HuH-7.5 (cell line): ENCODE data around the gene IRGQ.
"Not testable (repeated sequence)": the region's sequence is repeated elsewhere in the genome, so short reads cannot be mapped to it uniquely, and the experiment has no call there.

Source experiments
- DNase-seq: peaks from one replicate; pipeline ENCODE4 v3.0.0; 2011; ENCODE audit warnings: low spot score

The IRGQ gene

DNA sequence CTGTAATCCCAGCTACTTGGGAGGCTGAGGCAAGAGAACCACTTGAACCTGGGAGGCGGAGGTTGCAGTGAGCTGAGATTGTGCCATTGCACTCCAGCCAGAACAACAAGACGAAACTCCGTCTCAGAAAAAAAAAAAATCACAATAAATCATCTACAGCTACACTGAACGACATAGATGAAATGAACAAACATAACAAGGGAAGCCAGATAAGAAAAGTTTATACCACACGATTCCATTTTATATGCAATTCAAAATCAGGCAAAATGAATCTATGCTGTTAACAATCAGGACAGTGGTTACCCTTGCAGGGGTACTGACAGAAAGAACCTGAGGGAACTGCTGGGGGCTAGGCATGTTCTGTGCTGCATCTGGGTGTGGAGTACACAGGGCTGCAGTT lies 26.3 kb downstream of the IRGQ start:
- no peak for DNase-seq

DNA sequence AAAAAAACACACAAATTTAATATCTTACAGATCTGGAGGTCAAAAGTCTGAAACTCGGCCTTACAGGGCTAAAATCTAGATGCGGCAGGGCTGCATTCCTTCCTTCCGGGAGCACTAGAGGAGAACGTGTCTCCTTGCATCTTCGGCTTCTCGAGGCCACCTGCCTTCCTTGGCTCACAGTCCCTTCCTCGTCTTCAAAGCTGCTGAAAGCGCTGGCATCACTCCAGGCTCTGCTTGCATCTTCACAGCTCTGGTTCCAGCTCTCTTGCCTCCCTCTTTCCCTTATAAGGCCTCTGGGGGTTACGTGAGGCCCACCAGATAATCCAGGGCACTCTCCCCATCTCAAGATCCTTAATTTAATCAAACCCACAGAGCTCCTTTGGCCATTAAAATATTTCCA lies 31.1 kb downstream of the IRGQ start:
- DNase-seq: no peak

- DNase-seq: no peak
These were observed 32.0 kb downstream of the IRGQ start for GRCh38 chr19:43563816-43564457.

DNA sequence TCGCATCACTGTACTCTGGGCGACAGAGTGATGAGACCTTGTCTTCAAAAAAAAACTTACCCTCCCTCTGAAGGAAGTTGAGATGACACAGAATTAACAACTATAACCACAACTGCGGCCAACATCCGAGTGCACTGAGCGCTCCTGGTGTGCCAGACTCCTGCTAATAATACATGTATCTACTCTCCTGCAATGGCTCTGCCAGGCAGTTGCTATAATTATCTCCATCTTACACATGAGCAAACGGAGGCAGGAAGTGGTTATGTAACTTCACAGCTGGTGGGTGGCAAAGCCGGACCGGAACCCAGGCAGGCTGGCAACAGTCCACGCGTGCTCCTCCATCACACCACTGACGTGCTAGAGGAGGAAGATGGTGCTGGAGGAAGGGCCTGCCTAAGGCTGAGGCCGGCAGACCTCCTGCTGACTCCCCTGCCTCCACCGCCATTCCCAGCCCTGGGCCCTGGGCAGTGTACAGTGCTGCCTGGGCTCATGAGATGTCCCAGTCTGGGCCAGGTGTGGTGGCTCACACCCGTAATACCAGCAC lies 33.2 kb downstream of the IRGQ start:
- DNase-seq: no peak

- DNase-seq: no peak
These were observed 33.7 kb downstream of the IRGQ start for GRCh38 chr19:43562226-43562697.

DNA sequence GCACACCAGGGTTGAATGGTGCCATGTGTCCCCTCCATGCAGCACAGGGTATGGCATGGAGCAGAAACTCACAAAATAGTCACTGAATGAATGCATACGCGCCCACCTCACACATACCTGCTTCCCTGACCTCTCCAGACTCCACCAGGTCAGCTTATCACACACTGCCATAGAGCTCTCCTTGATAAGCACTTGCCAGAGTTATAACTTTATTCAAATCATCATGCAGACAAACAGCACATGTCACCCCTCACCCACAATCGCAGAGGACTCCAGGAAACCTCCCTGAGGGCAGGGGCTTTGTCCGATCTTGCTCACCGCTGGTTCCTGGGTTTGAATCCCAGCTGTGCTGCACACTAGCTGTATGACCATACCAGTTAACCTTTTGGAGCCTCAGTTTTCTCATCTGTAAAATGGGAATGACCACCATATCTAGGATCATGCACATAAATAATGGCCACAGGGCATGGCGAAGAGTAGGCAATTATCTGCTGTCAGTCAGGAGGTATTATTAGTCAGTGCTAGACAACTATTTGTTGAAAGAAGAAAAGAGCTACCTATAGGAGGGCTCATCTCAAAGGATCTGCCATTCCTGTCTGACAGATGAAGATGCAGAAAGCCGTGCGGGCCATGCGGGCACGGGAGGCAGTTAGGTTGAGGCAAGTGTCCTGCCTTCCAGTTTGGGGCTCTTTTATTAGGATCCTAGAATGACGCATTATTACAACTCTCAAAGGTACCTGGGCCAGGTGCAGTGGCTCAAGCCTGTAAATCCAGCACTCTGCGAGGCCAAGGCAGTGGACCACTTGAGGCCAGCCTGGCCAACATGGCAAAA lies 34.6 kb downstream of the IRGQ start:
- no peak for DNase-seq

DNA sequence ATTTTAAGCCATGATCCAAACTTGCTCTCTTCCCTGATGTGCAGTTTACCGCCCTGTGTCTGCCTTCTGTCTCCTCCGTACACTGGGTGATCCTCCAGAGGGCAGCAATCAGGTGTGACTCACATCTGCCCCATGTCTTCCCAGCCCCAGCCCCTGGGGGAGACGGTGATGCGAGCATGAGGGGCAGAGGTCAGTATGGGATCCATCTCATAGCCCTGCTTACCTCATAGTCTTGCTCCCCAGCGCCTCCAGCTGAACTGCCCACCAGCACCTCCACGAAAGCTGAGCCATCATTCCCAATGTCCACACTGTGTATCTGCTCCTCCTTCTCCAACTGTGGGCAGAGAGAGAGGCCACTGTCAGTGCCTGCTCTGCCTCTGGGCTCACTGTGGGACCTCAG lies 35.2 kb downstream of the IRGQ start:
- DNase-seq: no peak

GRCh38 chr19:43555185-43555770 lies 40.7 kb downstream of the IRGQ start:
- peak; percentile 87 for DNase-seq

GRCh38 chr19:43554317-43554895 lies 41.5 kb downstream of the IRGQ start:
- no peak for DNase-seq

DNA sequence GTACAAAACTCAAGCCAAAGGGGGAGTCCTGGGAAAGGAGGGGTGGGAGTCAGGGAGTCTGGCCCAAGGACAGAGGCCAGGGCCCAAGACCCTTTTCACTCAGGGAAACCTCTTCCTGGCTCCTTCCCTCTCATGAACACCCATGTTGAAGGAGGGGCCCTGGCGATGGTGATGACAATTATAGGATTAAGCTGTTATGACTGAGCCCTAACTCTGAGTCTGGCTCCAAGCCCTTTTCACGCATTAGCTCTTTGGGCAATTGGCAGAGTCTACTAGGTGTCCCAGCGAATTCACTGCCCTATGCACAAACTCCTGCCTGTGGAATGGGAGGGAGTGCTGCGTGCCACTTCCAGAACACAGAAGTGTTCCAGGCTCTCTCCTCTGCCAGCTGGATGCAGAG lies 42.3 kb downstream of the IRGQ start:
- DNase-seq: no peak

- DNase-seq: no peak
These were observed 43.3 kb downstream of the IRGQ start for GRCh38 chr19:43552616-43553015.

DNA sequence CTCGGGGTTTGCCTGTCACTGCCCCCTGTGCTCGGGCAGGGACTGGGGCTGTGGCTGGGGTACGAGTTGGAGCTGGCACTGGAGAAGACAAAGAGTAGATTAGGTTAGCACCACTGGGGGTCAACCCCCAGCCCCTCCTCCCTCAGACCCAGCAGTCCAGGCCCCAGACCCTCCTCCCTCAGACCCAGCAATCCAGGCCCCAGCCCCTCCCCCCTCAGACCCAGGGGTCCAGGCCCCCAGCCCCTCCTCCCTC lies 43.8 kb downstream of the IRGQ start:
- DNase-seq: no peak

DNA sequence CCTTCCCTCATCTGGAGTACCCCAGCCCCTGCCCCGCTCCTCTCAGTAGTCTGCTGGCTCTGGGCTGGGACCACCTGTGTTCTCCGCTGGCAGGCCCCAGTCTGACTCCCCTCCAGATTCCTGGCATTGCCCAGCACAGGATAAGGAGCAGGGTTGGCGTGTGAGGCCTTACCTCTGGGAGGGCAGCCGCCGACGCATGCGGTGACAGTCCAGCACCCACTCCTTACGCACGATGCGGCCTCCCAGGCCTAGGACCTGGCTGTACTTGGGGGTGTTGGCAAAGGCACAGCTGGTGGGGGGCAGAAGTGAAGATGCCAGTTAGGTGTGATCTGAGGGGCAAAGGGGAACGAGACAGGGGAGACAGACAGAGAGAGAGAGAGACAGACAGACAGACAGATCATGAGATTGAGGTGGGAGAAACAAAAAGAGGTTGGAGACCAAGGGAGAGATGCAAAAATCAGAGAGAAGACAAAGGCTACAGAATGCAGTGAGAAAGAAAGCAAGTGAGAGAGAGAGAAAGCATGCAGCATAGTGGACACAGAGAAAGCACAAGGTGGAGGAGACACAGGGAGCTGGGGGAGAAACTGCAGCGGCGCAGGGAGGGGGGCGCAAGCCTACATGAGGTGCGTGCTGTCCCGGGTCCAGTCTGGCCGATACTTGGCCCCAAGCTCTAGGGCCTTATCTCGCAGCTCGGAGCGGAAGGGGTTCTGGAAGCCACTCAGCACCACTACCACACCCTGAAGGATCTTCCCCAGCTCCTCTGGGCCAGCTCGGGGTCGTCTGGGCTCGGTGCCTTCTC lies 44.3 kb downstream of the IRGQ start:
- no peak for DNase-seq

GRCh38 chr19:43548706-43549105 lies 47.2 kb downstream of the IRGQ start:
- DNase-seq: no peak

GRCh38 chr19:43547926-43548325 lies 48.0 kb downstream of the IRGQ start:
- not testable (repeated sequence) for DNase-seq

DNA sequence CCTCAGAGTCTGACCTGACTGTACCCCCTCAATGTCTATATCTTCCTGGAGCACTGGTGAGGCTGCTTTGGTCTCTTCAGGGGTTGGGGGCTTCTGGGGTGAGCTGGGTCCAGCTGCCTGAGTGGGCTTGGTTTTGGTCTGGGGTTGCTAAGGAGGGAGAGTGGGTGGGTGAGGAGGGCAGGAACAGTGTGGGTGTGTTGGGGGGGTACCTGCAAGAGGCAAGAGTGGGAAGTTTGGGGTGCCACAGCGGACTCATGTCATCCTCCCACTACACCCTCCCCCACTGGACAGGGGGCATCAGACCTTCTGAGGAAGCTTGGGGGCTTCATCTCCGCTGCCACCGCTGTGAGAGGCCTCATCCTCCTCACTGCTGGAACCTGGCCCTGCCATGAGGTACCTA lies 49.4 kb downstream of the IRGQ start:
- no peak for DNase-seq

GRCh38 chr19:43545981-43546380 lies 50.0 kb downstream of the IRGQ start:
- DNase-seq: no peak

- no peak for DNase-seq
These were observed 50.7 kb downstream of the IRGQ start for GRCh38 chr19:43545276-43545675.

DNA sequence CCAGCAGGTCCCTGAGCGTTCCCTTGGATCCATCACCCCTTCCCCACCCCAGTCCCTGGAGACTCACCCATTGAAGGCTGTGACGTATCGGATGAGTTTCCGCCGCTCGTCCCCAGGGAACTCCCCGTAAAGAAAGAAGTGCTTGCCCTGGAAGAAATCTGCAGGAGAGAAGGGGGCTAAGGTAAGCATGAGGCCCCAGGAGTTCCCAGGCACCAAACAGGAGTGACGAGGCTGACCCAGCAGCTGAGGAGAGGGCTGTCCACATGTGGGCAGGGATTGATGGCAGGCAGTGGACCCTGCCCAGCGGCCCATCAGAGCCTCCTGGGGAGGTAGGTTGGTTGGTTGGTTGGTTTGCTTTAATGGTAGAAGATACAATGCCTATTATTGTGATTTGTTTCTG lies 51.9 kb downstream of the IRGQ start:
- no peak for DNase-seq

DNA sequence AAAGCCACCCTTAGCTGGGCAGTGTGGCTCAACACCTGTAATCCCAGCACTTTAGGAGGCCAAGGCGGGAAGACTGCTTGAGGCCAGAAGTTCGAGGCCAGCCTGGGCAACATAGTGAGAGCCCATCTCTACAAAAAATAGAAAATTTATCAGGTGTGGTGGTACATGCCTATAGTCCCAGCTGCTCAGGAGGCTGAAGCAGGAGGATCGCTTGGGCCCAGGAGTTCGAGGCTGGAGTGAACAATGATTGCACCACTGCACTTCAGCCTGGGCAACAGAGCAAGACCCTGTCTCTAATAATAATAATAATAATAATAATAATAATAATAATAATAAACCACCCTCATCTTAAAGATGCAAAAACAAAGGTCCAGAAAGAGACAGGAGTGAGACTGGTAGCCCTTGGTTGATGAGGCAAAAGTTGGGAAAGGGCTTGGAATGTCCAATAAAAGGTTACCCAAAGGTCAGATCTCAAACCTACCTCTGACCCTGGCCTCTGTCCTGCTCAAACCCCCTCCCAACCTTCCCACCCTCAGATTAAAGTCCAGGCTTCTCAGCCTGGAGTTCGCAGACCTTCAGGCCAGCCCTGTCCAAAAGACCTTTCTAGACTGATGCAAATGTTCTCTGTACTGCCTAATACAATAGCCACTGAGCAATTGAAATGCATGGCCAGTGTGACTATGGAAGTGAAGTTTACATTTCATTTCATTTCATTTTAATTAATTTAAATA lies 53.8 kb downstream of the IRGQ start:
- no peak for DNase-seq

DNA sequence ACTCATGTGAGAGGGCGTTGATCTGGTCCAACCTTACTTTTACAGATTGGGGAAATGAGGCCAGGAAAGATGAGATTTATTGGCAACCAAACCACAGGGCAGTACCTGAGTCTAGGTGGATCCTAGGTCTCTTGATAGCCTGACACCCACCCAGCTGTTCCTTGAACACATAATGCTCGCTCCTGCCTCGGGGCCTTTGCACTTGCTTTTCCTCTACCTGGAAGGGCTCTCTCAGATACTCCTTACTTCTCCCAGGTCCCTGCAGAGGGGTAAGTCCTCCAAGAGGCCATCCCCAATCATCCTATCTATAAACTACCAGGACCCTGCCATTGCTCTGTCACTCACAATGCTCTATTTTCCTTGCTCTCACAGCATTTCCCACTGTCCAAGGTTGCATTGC lies 55.6 kb downstream of the IRGQ start:
- no peak for DNase-seq
